Measurements from ENCODE around the gene CCNG2.

Gene CCNG2

GRCh38 chr4:77176640-77177039 is 19.6 kb downstream of the CCNG2 start:
- Histone ChIP-seq H3K4me1 (ENCODE audit: control insufficient read depth, insufficient read depth, low read length) (peaks cover 2% of the 10 kb centered on the region; the same call in 1 of the 2 replicates), H3K27ac (ENCODE audit: low read length) (no peak overlapping the region), H3K27me3 (ENCODE audit: control insufficient read depth, insufficient read depth, low read length) (peaks cover 10% of the 10 kb centered on the region), H3K9me3 (ENCODE audit: control insufficient read depth, insufficient read depth, low read length) (no peaks in the 10 kb centered on the region), H3K4me3 (ENCODE audit: low read length) (no peak overlapping the region), H3K36me3 (ENCODE audit: control insufficient read depth, insufficient read depth, low read length) (no peaks in the 10 kb centered on the region)
- no CpG with 5 or more reads among the region's 6 CpGs for WGBS (ENCODE audit: insufficient coverage, insufficient read length)
- no peak for DNase-seq (ENCODE audit: low read depth, low spot score)

GRCh38 chr4:77177199-77177598 is 20.2 kb downstream of the CCNG2 start:
- Histone ChIP-seq H3K27me3 (ENCODE audit: control insufficient read depth, insufficient read depth, low read length) (peaks cover 10% of the 10 kb centered on the region), H3K4me3 (ENCODE audit: low read length) (no peak overlapping the region), H3K9me3 (ENCODE audit: control insufficient read depth, insufficient read depth, low read length) (no peaks in the 10 kb centered on the region), H3K27ac (ENCODE audit: low read length) (no peak overlapping the region), H3K4me1 (ENCODE audit: control insufficient read depth, insufficient read depth, low read length) (peaks cover 2% of the 10 kb centered on the region; the same call in 1 of the 2 replicates), H3K36me3 (ENCODE audit: control insufficient read depth, insufficient read depth, low read length) (no peaks in the 10 kb centered on the region)
- DNase-seq (ENCODE audit: low read depth, low spot score), result no peak
- WGBS (ENCODE audit: insufficient coverage, insufficient read length), result no CpG with 5 or more reads among the region's 3 CpGs

- Histone ChIP-seq H3K27me3 (ENCODE audit: control insufficient read depth, insufficient read depth, low read length) (peaks cover 10% of the 10 kb centered on the region), H3K4me3 (ENCODE audit: low read length) (no peak overlapping the region), H3K9me3 (ENCODE audit: control insufficient read depth, insufficient read depth, low read length) (no peaks in the 10 kb centered on the region), H3K36me3 (ENCODE audit: control insufficient read depth, insufficient read depth, low read length) (no peaks in the 10 kb centered on the region), H3K4me1 (ENCODE audit: control insufficient read depth, insufficient read depth, low read length) (peaks cover 2% of the 10 kb centered on the region; the same call in 1 of the 2 replicates), H3K27ac (ENCODE audit: low read length) (no peak overlapping the region)
- DNase-seq (ENCODE audit: low read depth, low spot score), result no peak
- WGBS (ENCODE audit: insufficient coverage, insufficient read length), result no CpG with 5 or more reads among the region's 2 CpGs
Measured at GRCh38 chr4:77178560-77178959, 21.6 kb downstream of the CCNG2 start.

- H3K27ac ChIP-seq (ENCODE audit: low read length), result no peak overlapping the region
- DNase-seq (ENCODE audit: low read depth, low spot score), result no peak
- H3K9me3 ChIP-seq (ENCODE audit: control insufficient read depth, insufficient read depth, low read length), result no peaks in the 10 kb centered on the region
Measured at GRCh38 chr4:77179519-77179918, 22.5 kb downstream of the CCNG2 start.

GRCh38 chr4:77181720-77182119 is 24.7 kb downstream of the CCNG2 start:
- H3K36me3 ChIP-seq (ENCODE audit: control insufficient read depth, insufficient read depth, low read length), result no peaks in the 10 kb centered on the region
- H3K27me3 ChIP-seq (ENCODE audit: control insufficient read depth, insufficient read depth, low read length), result peaks cover 3% of the 10 kb centered on the region; the same call in 1 of the 2 replicates
- no peaks in the 10 kb centered on the region for H3K9me3 ChIP-seq (ENCODE audit: control insufficient read depth, insufficient read depth, low read length)
- WGBS (ENCODE audit: insufficient coverage, insufficient read length), result no CpG with 5 or more reads among the region's 4 CpGs
- no peak overlapping the region for H3K27ac ChIP-seq (ENCODE audit: low read length)
- H3K4me3 ChIP-seq (ENCODE audit: low read length), result no peak overlapping the region
- no peaks in the 10 kb centered on the region for H3K4me1 ChIP-seq (ENCODE audit: control insufficient read depth, insufficient read depth, low read length)
- no peak for DNase-seq (ENCODE audit: low read depth, low spot score)

More at GRCh38 chr4:77179519-77179918, 22.5 kb downstream of the CCNG2 start:
- Histone ChIP-seq H3K4me1 (ENCODE audit: control insufficient read depth, insufficient read depth, low read length) (no peaks in the 10 kb centered on the region), H3K36me3 (ENCODE audit: control insufficient read depth, insufficient read depth, low read length) (no peaks in the 10 kb centered on the region), H3K27me3 (ENCODE audit: control insufficient read depth, insufficient read depth, low read length) (peaks cover 7% of the 10 kb centered on the region), H3K4me3 (ENCODE audit: low read length) (no peak overlapping the region)

- H3K4me1 ChIP-seq (ENCODE audit: control insufficient read depth, insufficient read depth, low read length), result no peaks in the 10 kb centered on the region
- H3K4me3 ChIP-seq (ENCODE audit: low read length), result no peak overlapping the region
- no peak for DNase-seq (ENCODE audit: low read depth, low spot score)
- no peaks in the 10 kb centered on the region for H3K9me3 ChIP-seq (ENCODE audit: control insufficient read depth, insufficient read depth, low read length)
- no peaks in the 10 kb centered on the region for H3K36me3 ChIP-seq (ENCODE audit: control insufficient read depth, insufficient read depth, low read length)
- H3K27ac ChIP-seq (ENCODE audit: low read length), result no peak overlapping the region
- no CpG with 5 or more reads among the region's 6 CpGs for WGBS (ENCODE audit: insufficient coverage, insufficient read length)
- no peaks in the 10 kb centered on the region for H3K27me3 ChIP-seq (ENCODE audit: control insufficient read depth, insufficient read depth, low read length)
Measured at GRCh38 chr4:77183777-77184420, 26.9 kb downstream of the CCNG2 start.

- Histone ChIP-seq H3K4me1 (ENCODE audit: control insufficient read depth, insufficient read depth, low read length) (no peaks in the 10 kb centered on the region), H3K27me3 (ENCODE audit: control insufficient read depth, insufficient read depth, low read length) (no peaks in the 10 kb centered on the region), H3K4me3 (ENCODE audit: low read length) (no peak overlapping the region), H3K27ac (ENCODE audit: low read length) (no peak overlapping the region), H3K36me3 (ENCODE audit: control insufficient read depth, insufficient read depth, low read length) (no peaks in the 10 kb centered on the region), H3K9me3 (ENCODE audit: control insufficient read depth, insufficient read depth, low read length) (no peaks in the 10 kb centered on the region)
- DNase-seq (ENCODE audit: low read depth, low spot score), result no peak
Measured at GRCh38 chr4:77184974-77185373, 28.0 kb downstream of the CCNG2 start.

GRCh38 chr4:77185686-77186085 is 28.7 kb downstream of the CCNG2 start:
- no peak overlapping the region for H3K4me3 ChIP-seq (ENCODE audit: low read length)
- no peaks in the 10 kb centered on the region for H3K9me3 ChIP-seq (ENCODE audit: control insufficient read depth, insufficient read depth, low read length)
- no peaks in the 10 kb centered on the region for H3K36me3 ChIP-seq (ENCODE audit: control insufficient read depth, insufficient read depth, low read length)
- H3K27me3 ChIP-seq (ENCODE audit: control insufficient read depth, insufficient read depth, low read length), result no peaks in the 10 kb centered on the region
- no peak overlapping the region for H3K27ac ChIP-seq (ENCODE audit: low read length)
- H3K4me1 ChIP-seq (ENCODE audit: control insufficient read depth, insufficient read depth, low read length), result no peaks in the 10 kb centered on the region
- DNase-seq (ENCODE audit: low read depth, low spot score), result no peak

GRCh38 chr4:77187322-77187721 is 30.3 kb downstream of the CCNG2 start:
- H3K36me3 ChIP-seq (ENCODE audit: control insufficient read depth, insufficient read depth, low read length), result no peaks in the 10 kb centered on the region
- H3K27ac ChIP-seq (ENCODE audit: low read length), result no peak overlapping the region
- no peak for DNase-seq (ENCODE audit: low read depth, low spot score)
- no peaks in the 10 kb centered on the region for H3K9me3 ChIP-seq (ENCODE audit: control insufficient read depth, insufficient read depth, low read length)
- no peak overlapping the region for H3K4me3 ChIP-seq (ENCODE audit: low read length)
- H3K4me1 ChIP-seq (ENCODE audit: control insufficient read depth, insufficient read depth, low read length), result no peaks in the 10 kb centered on the region
- no peaks in the 10 kb centered on the region for H3K27me3 ChIP-seq (ENCODE audit: control insufficient read depth, insufficient read depth, low read length)
- no CpG with 5 or more reads among the region's 2 CpGs for WGBS (ENCODE audit: insufficient coverage, insufficient read length)

GRCh38 chr4:77188498-77189220 is 31.7 kb downstream of the CCNG2 start:
- H3K27ac ChIP-seq (ENCODE audit: low read length), result no peak overlapping the region
- peaks cover 1% of the 10 kb centered on the region; the same call in 1 of the 2 replicates for H3K4me1 ChIP-seq (ENCODE audit: control insufficient read depth, insufficient read depth, low read length)
- H3K36me3 ChIP-seq (ENCODE audit: control insufficient read depth, insufficient read depth, low read length), result no peaks in the 10 kb centered on the region
- no peak overlapping the region for H3K4me3 ChIP-seq (ENCODE audit: low read length)
- H3K27me3 ChIP-seq (ENCODE audit: control insufficient read depth, insufficient read depth, low read length), result no peaks in the 10 kb centered on the region; the same call in 1 of the 2 replicates
- H3K9me3 ChIP-seq (ENCODE audit: control insufficient read depth, insufficient read depth, low read length), result no peaks in the 10 kb centered on the region
- WGBS (ENCODE audit: insufficient coverage, insufficient read length), result no CpG with 5 or more reads among the region's 9 CpGs
- no peak for DNase-seq (ENCODE audit: low read depth, low spot score)

- H3K4me1 ChIP-seq (ENCODE audit: control insufficient read depth, insufficient read depth, low read length), result peaks cover 1% of the 10 kb centered on the region; the same call in 1 of the 2 replicates
- H3K9me3 ChIP-seq (ENCODE audit: control insufficient read depth, insufficient read depth, low read length), result no peaks in the 10 kb centered on the region
- no CpG with 5 or more reads among the region's 1 CpG for WGBS (ENCODE audit: insufficient coverage, insufficient read length)
- no peak for DNase-seq (ENCODE audit: low read depth, low spot score)
- H3K27ac ChIP-seq (ENCODE audit: low read length), result no peak overlapping the region
- no peaks in the 10 kb centered on the region; the same call in 1 of the 2 replicates for H3K27me3 ChIP-seq (ENCODE audit: control insufficient read depth, insufficient read depth, low read length)
- H3K36me3 ChIP-seq (ENCODE audit: control insufficient read depth, insufficient read depth, low read length), result no peaks in the 10 kb centered on the region
- H3K4me3 ChIP-seq (ENCODE audit: low read length), result no peak overlapping the region
Measured at GRCh38 chr4:77189412-77189811, 32.4 kb downstream of the CCNG2 start.
